Heart right ventricle (tissue), 16 donors: ENCODE measurements around the gene MITD1. TPM values are rescaled to one million over a fixed set of nuclear protein-coding genes. Genes with fewer than 3 reads are reported as not detected.

Experiments
- ATAC-seq, 8 donors: fragments of 200-7000 bp; cut with Tn5 transposase; one replicate each; pipeline ENCODE4 v1.9.1; 2020; ENCODE audit warnings: mild to moderate bottlenecking in 8 of 8, moderate library complexity in 8 of 8, moderate number of reproducible peaks in 1 of 8
- DNase-seq, 2 donors: peaks; one replicate each; pipeline ENCODE4 v3.0.0-alpha.2; 2020
- H3K27ac ChIP-seq, 10 donors: fragments of 200-600 bp; sonication (generic) in 2 of 10; one replicate each; pipeline versions ENCODE4 v1.5.0 to v1.8.0; 2020 to 2022; ENCODE audit warnings: mild to moderate bottlenecking in 3 of 10
- H3K27me3 ChIP-seq, 7 donors: fragments of 200-600 bp; one replicate each; pipeline ENCODE4 v1.8.0; 2021 to 2022; ENCODE audit warnings: mild to moderate bottlenecking in 2 of 7
- H3K36me3 ChIP-seq, 9 donors: fragments of 200-600 bp; sonication (generic) in 1 of 9; one replicate each; pipeline versions ENCODE4 v1.5.0 to v1.8.0; 2020 to 2022; ENCODE audit warnings: mild to moderate bottlenecking in 2 of 9
- H3K4me1 ChIP-seq, 9 donors: fragments of 200-600 bp; sonication (generic) in 1 of 9; one replicate each; pipeline versions ENCODE4 v1.5.0 to v1.8.0; 2020 to 2022; ENCODE audit warnings: mild to moderate bottlenecking in 4 of 9
- H3K4me3 ChIP-seq, 10 donors: fragments of 200-600 bp; sonication (generic) in 2 of 10; one replicate each; pipeline versions ENCODE4 v1.5.0 to v1.8.0; 2020 to 2022; ENCODE audit warnings: mild to moderate bottlenecking in 7 of 10, moderate library complexity in 2 of 10
- H3K9me3 ChIP-seq, 11 donors: fragments of 200-600 bp in 10 of 11; sonication (generic) in 2 of 11; one replicate each; pipeline versions ENCODE4 v1.5.0 to v1.8.0; 2013 to 2022; ENCODE audit warnings: mild to moderate bottlenecking in 2 of 11, control low read depth in 1 of 11, moderate library complexity in 1 of 11
- WGBS, 2 donors: extraction: QIAGEN DNeasy Blood & Tissue Kit; methylation state at CpG; one replicate each; pipeline ENCODE4 v1.1.7; 2013; ENCODE audit warnings: inconsistent platforms in 1 of 2; 5-methylcytosine and 5-hydroxymethylcytosine counted together
- intact Hi-C, 10 donors: fragments of 100-400 bp; cut with DNase I; formaldehyde crosslinking; loops; one replicate each; pipeline versions ENCODE4 v1.11.1 to v1.14.2; 2022
- polyA plus RNA-seq, 2 donors: library from polyadenylated mRNA; stranded (reverse); fragments of 200-250 nt; gene quantifications; one replicate each; pipeline ENCODE4 v1.2.3, GENCODE V29; 2013
- total RNA-seq, 10 donors: library from RNA; stranded (reverse); fragmentation: NEBNext Ultra II Directional in 3 of 10; extraction: Animal tissue kit (Norgen Biotek cat#: 25700) in 3 of 10; gene quantifications; one replicate each; pipeline versions ENCODE4 v1.2.1 to v1.2.4, GENCODE V29; 2021 to 2023
- TF ChIP-seq, protein P1 (sequence below), 9 donors: fragments of 200-600 bp; sonication (generic) in 2 of 9; IDR thresholded peaks; one replicate each; pipeline versions ENCODE4 v1.5.0 to v1.8.0; 2021 to 2022; ENCODE audit warnings: antibody characterized with exemption in 9 of 9, mild to moderate bottlenecking in 5 of 9, moderate library complexity in 1 of 9
- donor health status: Arrhythmogenic right ventricular cardiomyopathy.
- donor health status: ischemic (EF 13 %, LVEDD 7.1; RV severe dilation, severe dysfunction).
- donor health status: healthy with polysubstance abuse.
- donor health status: DM: no; HTN: yes; CAD: no.
- donor health status: DM: no; HTN: no; CAD: no.
- donor health status: ischemic (EF 25% LVEDD 6.9; RV normal size, moderate dysfunction).
- donor health status: ischemic (EF 25% LVEDD 5.7; RV mildly dilated, moderate dysfunction).
- donor health status: healthy.
- donor health status: DM: yes; HTN: yes; CAD: no.
- donor health status: Ischemic cardiomyopathy.
- donor health status: ischemic (EF 35%, LVEDD 5.7; RV mildly dilated, moderate dysfunction).
- donor health status: nonischemic (EF 11% LVEDD 7.7; RV severe dilation, severe dysfunction).
- donor health status: DM: yes; HTN: yes; CAD: no.
- donor health status: PGD.
- donor health status: ischemic (EF 29% LVEDD 5.4; RV normal size, mild dysfunction).
- donor health status: nonischemic (EF 23%, LVEDD 6.1; RV moderate dilation, normal function).

Gene MITD1
- total and polyA plus RNA-seq, 12 donors = 9.3 to 45.9 (median 12.4) TPM

DNA sequence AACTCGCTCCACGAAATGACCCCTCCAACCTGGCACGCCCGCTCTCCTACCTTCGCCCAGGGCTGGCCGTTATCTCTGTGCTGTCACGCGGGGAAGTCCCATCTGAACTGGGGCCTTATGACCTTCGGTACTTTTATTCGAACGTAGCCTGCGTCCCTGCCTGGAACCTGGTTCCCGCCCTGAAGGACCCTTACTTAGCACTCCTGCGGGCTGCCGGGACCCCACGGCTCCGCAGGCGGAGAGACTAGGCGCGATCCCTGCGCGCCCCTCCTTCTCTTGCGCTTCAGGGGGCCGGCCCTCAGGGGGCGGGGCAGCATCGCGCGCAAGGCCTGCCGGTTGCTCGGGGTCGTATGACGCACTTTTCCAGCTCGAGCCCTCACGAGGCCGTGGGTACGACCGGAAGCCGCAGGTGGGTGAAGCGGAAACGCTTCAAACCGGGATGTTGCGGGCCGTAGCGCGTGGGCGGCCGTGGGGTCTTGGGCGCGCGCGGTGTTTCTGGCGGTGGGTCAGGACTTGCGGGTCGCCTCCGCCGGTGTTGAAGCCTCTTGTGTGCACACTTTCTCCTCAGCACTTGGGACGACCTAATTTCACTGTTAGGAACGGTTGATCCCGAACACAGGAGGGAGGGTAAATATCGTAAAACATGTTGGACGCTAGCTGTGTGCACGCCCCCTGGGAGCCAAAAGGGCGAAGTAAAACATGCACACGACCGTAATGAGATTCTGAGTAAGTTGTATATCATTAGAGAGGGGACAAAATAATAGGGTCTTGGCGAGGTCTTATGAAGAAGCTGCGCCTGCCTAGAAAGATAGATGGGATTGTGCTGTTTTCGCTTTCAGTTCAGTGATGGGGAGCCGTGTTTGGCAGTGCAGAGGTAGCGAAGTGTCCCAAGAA, 26.0 kb downstream of the MITD1 start, which contains the start of the genes LIPT1 and TSGA10:
Gene LIPT1, plus strand, starts transcription at position 325 of the 894 bp plus-strand sequence. CDS start 6,991 bp downstream, outside the sequence.
Gene TSGA10, minus strand, starts transcription at position 300 of the 894 bp plus-strand sequence. CDS start 45,503 bp downstream, outside the sequence.
- TF ChIP-seq, protein P1, sequence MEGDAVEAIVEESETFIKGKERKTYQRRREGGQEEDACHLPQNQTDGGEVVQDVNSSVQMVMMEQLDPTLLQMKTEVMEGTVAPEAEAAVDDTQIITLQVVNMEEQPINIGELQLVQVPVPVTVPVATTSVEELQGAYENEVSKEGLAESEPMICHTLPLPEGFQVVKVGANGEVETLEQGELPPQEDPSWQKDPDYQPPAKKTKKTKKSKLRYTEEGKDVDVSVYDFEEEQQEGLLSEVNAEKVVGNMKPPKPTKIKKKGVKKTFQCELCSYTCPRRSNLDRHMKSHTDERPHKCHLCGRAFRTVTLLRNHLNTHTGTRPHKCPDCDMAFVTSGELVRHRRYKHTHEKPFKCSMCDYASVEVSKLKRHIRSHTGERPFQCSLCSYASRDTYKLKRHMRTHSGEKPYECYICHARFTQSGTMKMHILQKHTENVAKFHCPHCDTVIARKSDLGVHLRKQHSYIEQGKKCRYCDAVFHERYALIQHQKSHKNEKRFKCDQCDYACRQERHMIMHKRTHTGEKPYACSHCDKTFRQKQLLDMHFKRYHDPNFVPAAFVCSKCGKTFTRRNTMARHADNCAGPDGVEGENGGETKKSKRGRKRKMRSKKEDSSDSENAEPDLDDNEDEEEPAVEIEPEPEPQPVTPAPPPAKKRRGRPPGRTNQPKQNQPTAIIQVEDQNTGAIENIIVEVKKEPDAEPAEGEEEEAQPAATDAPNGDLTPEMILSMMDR (IDR thresholded peaks at IDR 0.05) = peak in 2 of 9 donors; percentile 10 to 17
- Histone ChIP-seq H3K9me3 (no peaks in the 10 kb centered on the region), H3K4me3 (peak within 1 kb of the TSS; percentile 64 to 85 (median 70)), H3K27me3 (no peaks in the 10 kb centered on the region), H3K4me1 (peaks cover 0 to 28% (median 22%) of the 10 kb centered on the region in 9 donors), H3K36me3 (peaks cover 0 to 38% (median 7%) of the 10 kb centered on the region in 9 donors), H3K27ac (peak within 1 kb of the TSS; percentile 45 to 93 (median 88))
- peak; percentile 98 to 100 (median 99) for ATAC-seq
- intact Hi-C loops = loop anchor here in 2 of 10 donors (2.0 kb wide), 2 partner anchors 14 to 26 kb away; partner anchors contain the start of genes C2orf15 (in 1 of the 2), MITD1 (in 1 of the 2) and MRPL30 (in 1 of the 2)
- 0% methylated on average over 70 of the region's 70 CpGs for WGBS, 2 donors
- peak; percentile 90 to 93 for DNase-seq

DNA sequence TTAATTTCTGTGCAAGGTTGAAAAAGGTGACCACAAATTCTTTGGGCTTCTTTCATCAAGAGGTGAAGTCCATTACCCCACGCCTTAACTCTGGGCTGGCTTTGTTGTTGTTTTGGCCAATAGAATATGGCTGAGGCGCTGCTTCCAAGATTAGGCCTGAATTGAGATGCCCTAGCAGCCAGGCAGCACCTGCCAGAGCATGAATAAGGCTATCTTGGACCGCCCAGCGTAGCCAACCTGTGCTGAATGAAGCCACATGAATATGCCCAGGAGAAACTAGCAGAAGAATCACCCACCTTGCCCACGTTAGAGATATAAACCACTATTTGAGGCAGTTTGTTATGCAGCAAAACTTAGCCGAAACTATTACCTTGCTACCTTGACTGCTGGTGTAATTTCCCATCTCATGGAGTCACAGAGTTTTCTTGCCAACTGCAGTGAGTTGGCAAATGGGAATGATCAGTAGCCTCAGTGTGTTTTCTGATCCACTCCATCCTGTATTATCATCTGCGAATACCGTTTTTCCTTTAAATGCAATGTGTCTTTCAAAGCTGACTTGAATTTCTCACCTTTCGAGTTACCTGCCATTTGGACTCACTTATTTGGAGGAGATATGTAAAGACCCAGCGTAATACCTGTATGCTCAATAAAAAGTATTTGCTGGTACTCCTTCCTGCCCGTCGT, 26.8 kb downstream of the MITD1 start:
- Histone ChIP-seq H3K4me1 (peaks cover 0 to 28% (median 22%) of the 10 kb centered on the region in 9 donors), H3K9me3 (no peaks in the 10 kb centered on the region), H3K4me3 (peak overlapping the region; percentile 64 to 85 (median 70)), H3K27ac (peak overlapping the region; percentile 45 to 93 (median 88)), H3K27me3 (no peaks in the 10 kb centered on the region), H3K36me3 (peaks cover 0 to 30% (median under 1%) of the 10 kb centered on the region in 9 donors)
- DNase-seq = no peak
- TF ChIP-seq, protein P1 (IDR thresholded peaks at IDR 0.05) = no peak
- intact Hi-C loops = loop anchor here in 2 of 10 donors (2.0 kb wide), 2 partner anchors 13 to 27 kb away; partner anchors contain the start of genes C2orf15 (in 1 of the 2), MITD1 (in 1 of the 2) and MRPL30 (in 1 of the 2)
- WGBS, 2 donors = 45 to 46% methylated on average over 12 of the region's 12 CpGs
- peak in 3 of 8 donors; percentile 4 to 23 (median 15) for ATAC-seq

DNA sequence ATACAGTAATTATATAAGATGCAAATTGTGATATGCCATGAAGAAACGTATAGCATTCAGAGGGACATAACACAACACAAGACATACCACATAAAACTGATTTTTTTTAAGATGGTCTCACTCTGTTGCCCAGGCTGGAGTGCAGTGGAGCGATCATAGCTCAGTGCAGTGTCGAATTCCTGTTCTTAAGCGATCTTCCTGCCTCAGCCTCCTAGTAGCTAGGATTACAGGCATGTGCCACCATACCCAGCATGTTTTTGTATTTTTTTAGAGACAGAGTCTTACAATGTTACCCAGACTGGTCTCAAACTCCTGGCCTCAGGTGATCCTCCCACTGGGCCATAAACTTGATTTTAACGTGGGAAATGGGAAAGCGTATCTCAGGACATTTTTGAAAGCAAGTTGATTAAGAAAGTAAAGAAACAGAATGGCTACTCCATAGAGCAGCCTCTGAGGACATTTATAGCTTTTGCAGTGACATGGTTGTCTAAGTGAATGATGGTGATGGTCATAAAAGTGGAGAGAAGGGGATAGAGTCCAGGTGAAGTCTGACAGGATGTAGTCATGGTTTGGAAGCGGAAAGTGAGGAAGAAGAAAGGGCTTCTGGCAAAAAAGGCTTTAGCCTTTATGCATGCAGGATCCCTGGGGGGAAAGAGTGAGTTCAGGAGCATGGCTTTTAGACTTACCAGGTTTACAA, 28.5 kb downstream of the MITD1 start:
- DNase-seq (no peak), ATAC-seq (no peak)
- Histone ChIP-seq H3K36me3 (peaks cover 0 to 12% (median 0%) of the 10 kb centered on the region in 9 donors), H3K4me1 (peaks cover 0 to 28% (median 22%) of the 10 kb centered on the region in 9 donors), H3K27me3 (no peaks in the 10 kb centered on the region), H3K4me3 (no peak overlapping the region), H3K9me3 (no peaks in the 10 kb centered on the region), H3K27ac (no peak overlapping the region)
- 90 to 92% methylated on average over 7 of the region's 7 CpGs for whole genome bisulfite sequencing, 2 donors
- TF ChIP-seq, protein P1 (IDR thresholded peaks at IDR 0.05) = no peak
- intact Hi-C loops = no loop called here
